Measurements from ENCODE around the gene PCDHGB5.
A peak's percentile ranks its signal among the peaks of the same experiment; 100 is the strongest.
"Not testable (repeated sequence)": the region's sequence is repeated elsewhere in the genome, so short reads cannot be mapped to it uniquely, and the experiment has no call there.

Gene PCDHGB5

GRCh38 chr5:141382469-141383294 lies 15.1 kb upstream of the PCDHGB5 start, which contains the start of gene PCDHGA7:
PCDHGA7 (plus strand) TSS chr5:141382742; CDS start chr5:141382900, 158 bp downstream.
- DNase-seq: no peak

DNA sequence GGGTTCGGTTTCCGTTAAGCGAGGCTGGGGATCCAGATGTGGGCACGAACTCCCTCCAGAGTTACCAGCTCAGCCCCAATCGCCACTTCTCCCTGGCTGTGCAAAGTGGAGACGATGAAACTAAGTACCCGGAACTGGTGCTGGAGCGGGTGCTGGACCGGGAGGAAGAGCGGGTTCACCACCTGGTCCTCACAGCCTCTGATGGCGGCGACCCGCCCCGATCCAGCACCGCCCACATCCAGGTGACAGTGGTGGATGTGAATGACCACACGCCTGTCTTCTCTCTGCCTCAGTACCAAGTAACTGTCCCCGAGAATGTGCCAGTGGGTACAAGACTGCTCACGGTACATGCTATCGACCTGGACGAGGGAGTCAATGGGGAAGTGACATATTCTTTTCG lies 14.4 kb upstream of the PCDHGB5 start:
- no peak for DNase-seq

DNA sequence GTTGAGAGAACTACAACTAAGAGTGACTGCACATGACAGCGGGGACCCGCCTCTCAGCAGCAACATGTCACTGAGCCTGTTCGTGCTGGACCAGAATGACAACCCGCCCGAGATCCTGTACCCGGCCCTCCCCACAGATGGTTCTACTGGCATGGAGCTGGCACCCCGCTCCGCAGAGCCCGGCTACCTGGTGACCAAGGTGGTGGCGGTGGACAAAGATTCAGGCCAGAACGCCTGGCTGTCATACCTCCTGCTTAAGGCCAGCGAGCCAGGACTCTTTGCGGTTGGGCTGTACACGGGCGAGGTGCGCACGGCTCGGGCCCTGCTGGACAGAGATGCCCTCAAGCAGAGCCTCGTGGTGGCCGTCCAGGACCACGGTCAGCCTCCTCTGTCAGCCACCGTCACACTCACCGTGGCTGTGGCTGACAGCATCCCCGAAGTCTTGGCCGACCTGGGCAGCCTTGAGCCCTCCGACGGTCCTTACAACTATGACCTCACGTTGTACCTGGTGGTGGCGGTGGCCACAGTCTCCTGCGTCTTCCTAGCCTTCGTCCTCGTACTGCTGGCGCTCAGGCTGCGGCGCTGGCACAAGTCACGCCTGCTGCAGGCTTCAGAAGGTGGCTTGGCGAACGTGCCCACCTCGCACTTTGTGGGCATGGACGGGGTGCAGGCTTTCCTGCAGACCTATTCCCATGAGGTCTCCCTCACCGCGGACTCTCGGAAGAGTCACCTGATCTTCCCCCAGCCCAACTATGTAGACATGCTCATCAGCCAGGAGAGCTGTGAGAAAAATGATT lies 13.1 kb upstream of the PCDHGB5 start:
- no peak for DNase-seq

- DNase-seq: not testable (repeated sequence)
Measured at GRCh38 chr5:141387557-141388311, 10.0 kb upstream of the PCDHGB5 start, which contains the start of gene PCDHGB4. PCDHGB4 (plus strand) TSS chr5:141387698; CDS start chr5:141387885, 187 bp downstream.

DNA sequence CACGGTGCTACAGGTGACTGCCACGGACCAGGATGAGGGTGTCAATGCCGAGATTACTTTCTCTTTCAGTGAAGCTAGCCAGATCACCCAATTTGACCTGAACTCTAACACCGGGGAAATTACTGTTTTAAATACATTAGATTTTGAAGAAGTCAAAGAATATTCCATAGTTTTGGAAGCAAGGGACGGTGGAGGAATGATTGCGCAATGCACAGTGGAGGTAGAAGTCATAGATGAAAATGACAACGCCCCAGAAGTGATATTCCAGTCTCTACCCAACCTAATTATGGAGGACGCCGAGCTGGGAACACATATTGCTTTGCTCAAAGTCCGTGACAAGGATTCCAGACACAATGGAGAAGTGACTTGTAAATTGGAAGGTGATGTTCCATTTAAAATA lies 9.1 kb upstream of the PCDHGB5 start:
- DNase-seq: no peak

GRCh38 chr5:141389153-141390042 lies 8.3 kb upstream of the PCDHGB5 start:
- no peak for DNase-seq

- no peak for DNase-seq
Measured at GRCh38 chr5:141392429-141393198, 5.1 kb upstream of the PCDHGB5 start, which contains the start of gene PCDHGA8. PCDHGA8 (plus strand) TSS chr5:141392633; CDS start chr5:141392814, 181 bp downstream.

DNA sequence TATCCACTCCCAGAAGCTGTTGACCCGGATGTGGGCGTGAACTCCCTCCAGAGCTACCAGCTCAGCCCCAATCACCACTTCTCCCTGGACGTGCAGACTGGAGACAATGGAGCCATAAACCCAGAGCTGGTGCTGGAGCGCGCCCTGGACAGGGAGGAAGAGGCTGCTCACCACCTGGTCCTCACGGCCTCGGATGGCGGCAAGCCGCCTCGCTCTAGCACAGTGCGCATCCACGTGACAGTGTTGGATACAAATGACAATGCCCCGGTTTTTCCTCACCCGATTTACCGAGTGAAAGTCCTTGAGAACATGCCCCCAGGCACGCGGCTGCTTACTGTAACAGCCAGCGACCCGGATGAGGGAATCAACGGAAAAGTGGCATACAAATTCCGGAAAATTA lies 4.5 kb upstream of the PCDHGB5 start:
- DNase-seq: no peak

GRCh38 chr5:141394401-141395187 lies 3.2 kb upstream of the PCDHGB5 start:
- DNase-seq: not testable (repeated sequence)

DNA sequence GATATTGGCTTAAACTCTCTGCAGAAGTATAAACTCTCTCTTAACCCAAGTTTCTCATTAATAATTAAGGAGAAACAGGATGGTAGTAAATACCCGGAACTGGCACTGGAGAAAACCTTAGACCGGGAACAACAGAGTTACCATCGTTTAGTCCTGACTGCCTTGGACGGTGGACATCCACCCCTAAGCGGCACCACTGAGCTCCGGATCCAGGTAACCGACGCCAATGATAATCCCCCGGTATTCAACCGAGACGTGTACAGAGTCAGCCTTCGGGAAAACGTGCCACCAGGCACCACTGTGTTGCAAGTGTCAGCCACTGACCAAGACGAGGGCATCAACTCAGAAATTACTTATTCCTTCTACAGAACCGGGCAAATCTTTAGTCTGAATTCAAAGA lies 861 bp downstream of the PCDHGB5 start:
- DNase-seq: no peak

GRCh38 chr5:141399555-141400258 lies 2.0 kb downstream of the PCDHGB5 start:
- DNase-seq: no peak

GRCh38 chr5:141402553-141403243 lies 5.0 kb downstream of the PCDHGB5 start, which contains the start of gene PCDHGA9:
PCDHGA9 (plus strand) TSS chr5:141402778; CDS start chr5:141402953, 175 bp downstream.
- no peak for DNase-seq

GRCh38 chr5:141403387-141403786 lies 5.6 kb downstream of the PCDHGB5 start:
- no peak for DNase-seq

DNA sequence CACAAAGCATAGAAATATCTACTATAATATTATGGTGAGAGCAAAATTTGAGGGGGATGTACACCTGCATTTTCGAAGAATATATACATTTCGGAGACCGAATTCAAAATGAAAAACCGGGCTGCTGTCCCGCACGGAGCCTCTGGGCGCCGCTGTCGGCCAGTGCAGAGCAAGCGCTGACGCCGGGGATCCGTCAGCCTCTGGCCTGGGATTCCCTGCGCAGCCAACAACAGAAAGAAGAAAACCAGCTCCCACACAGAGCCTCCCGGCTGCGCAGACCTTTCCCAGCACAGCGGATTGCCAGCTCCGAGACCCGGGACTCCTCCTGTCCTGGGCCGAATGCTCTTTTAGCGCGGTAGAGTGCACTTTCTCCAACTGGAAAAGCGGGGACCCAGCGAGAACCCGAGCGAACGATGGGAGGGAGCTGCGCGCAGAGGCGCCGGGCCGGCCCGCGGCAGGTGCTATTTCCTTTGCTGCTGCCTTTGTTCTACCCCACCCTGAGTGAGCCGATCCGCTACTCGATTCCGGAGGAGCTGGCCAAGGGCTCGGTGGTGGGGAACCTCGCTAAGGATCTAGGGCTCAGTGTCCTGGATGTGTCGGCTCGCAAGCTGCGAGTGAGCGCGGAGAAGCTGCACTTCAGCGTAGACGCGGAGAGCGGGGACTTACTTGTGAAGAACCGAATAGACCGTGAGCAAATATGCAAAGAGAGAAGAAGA lies 10.2 kb downstream of the PCDHGB5 start, which contains the start of gene PCDHGB6:
PCDHGB6 (plus strand) TSS at position 232 of the 716 bp plus-strand sequence; CDS start at position 414, 182 bp downstream.
- DNase-seq: peak; percentile 28

GRCh38 chr5:141409598-141410306 lies 12.0 kb downstream of the PCDHGB5 start:
- DNase-seq: no peak

- DNase-seq: no peak
Measured at GRCh38 chr5:141411575-141411974, 13.8 kb downstream of the PCDHGB5 start.

DNA sequence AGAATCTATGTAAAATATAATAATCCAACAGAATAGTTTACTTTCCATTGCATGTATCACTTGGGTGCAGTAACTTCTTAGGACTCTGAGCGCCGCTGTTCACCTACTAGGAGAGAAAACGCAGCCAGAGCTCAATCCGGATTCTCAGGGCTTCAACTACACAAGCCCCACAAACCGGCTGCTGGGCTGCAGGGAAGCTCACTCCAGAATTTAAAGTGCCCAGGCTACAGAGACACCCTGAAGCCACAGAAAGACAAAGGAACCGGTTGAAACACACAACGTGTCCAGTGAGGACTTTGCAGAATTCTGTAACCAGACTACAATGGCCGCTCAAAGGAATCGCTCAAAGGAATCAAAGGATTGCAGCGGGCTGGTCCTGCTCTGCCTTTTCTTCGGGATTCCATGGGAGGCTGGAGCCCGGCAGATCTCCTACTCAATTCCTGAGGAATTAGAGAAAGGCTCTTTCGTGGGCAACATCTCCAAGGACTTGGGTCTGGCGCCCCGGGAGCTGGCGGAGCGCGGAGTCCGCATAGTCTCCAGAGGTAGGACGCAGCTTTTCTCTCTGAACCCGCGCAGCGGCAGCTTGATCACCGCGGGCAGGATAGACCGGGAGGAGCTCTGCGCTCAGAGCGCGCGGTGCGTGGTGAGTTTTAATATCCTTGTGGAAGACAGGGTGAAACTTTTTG lies 15.2 kb downstream of the PCDHGB5 start, which contains the start of gene PCDHGA10:
PCDHGA10 (plus strand) TSS at position 134 of the 686 bp plus-strand sequence; CDS start at position 323, 189 bp downstream.
- DNase-seq: peak; percentile 41

Measured in CD4-positive, alpha-beta T cell treated with Interferon gamma for 1 hour (primary cell).